AG04449 (cell line): ENCODE data around the gene ANKRD30B.
"Not testable (repeated sequence)": the region's sequence is repeated elsewhere in the genome, so short reads cannot be mapped to it uniquely, and the experiment has no call there.

Experiments used
- CTCF ChIA-PET: fragments of 350-600 bp; formaldehyde crosslinking; extraction: SDS; loops from one replicate; lab custom pipeline; 2021; ENCODE audit warnings: antibody characterized with exemption; lab: Yijun Ruan, JAX
- POLR2A ChIA-PET: fragments of 400-600, 350-600 bp; formaldehyde crosslinking; extraction: SDS; loops from one replicate; lab custom pipeline; 2020; ENCODE audit warnings: antibody characterized with exemption, inconsistent platforms; lab: Yijun Ruan, JAX
- DNase-seq: peaks from one replicate; pipeline ENCODE4 v3.0.0-alpha.2; 2010; ENCODE audit warnings: low read depth, low spot score
- H3K4me3 ChIP-seq: 2 replicates; pipeline ENCODE4 v1.5.1; 2011; ENCODE audit warnings: low read depth, mild to moderate bottlenecking, control low read depth, low read length
- TF ChIP-seq, protein P1 (sequence below): IDR thresholded peaks from one replicate; pipeline ENCODE4 v1.5.1; 2011; ENCODE audit warnings: mild to moderate bottlenecking, moderate library complexity, low read length, control low read depth, inconsistent platforms; ENCODE audit not compliant: insufficient read depth; ENCODE audit errors: missing control alignments

Gene ANKRD30B

GRCh38 chr18:14747513-14748474 is at the start of gene ANKRD30B:
Gene ANKRD30B, plus strand, starts transcription at chr18:14748172. Its CDS starts 248 bp downstream, at chr18:14748420.
- DNase-seq, result no peak
- H3K4me3 ChIP-seq, result no peak within 1 kb of the TSS
- ChIA-PET CTCF (no interaction called here), POLR2A (no interaction called here)
- TF ChIP-seq, protein P1, sequence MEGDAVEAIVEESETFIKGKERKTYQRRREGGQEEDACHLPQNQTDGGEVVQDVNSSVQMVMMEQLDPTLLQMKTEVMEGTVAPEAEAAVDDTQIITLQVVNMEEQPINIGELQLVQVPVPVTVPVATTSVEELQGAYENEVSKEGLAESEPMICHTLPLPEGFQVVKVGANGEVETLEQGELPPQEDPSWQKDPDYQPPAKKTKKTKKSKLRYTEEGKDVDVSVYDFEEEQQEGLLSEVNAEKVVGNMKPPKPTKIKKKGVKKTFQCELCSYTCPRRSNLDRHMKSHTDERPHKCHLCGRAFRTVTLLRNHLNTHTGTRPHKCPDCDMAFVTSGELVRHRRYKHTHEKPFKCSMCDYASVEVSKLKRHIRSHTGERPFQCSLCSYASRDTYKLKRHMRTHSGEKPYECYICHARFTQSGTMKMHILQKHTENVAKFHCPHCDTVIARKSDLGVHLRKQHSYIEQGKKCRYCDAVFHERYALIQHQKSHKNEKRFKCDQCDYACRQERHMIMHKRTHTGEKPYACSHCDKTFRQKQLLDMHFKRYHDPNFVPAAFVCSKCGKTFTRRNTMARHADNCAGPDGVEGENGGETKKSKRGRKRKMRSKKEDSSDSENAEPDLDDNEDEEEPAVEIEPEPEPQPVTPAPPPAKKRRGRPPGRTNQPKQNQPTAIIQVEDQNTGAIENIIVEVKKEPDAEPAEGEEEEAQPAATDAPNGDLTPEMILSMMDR, result no peak

DNA sequence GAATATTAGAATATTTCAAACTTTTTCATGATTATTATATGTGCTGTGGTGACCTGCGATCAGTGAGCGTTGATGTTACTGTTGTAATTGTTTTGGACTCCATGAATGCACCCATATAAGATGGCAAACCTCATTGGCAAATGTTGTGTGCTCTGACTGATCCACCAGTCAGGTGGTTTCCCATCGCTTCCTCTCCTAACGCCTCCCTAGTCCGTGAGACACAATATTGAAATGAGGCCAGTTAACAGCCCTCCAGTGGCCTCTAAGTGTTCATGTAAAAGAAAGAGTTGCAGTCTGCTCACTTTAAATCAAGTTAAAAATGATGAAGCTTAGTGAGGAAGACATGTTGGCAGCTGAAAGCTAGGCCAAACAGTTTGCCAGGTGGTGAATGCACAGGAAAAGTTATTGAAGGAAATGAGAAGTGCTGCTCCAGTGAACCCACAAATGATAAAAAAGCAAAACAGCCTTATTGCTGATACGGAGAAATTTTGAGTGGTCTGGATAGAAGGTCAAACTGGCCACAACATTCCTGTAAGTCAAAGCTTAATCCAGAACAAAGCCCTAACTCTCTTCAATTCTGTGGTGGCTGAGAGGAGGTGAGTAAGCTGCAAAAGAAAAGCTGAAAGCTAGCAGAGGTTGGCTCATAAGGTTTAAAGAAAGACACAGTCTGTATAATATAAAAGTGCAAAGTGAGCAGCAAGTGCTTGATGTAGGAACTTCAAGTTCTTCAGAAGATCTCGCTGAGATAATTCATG is 46.5 kb upstream of the ANKRD30B start:
- CTCF ChIA-PET, result not testable (repeated sequence)

DNA sequence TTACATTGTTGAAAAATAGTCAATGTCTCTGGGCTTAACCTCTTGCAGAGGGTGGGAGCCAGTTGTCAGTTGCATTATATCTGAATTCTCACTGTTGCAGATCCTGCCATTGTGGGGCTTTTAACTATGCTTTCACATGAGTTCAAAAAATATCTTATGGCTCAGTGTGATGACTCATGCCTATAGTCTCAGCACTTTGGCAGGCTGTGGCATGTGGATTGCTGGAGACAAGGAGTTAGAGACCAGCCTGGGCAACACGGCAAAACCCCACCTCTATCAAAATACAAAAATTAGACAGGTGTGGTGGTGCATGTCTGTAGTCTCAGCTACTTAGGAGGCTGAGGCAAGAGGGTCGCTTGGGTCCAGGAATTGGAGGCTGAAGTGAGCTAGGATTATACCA is 38.2 kb upstream of the ANKRD30B start:
- H3K4me3 ChIP-seq, DNase-seq, POLR2A ChIA-PET, CTCF ChIA-PET: not testable (repeated sequence)

More for the DNA sequence above, 46.5 kb upstream of the ANKRD30B start:
- POLR2A ChIA-PET, DNase-seq, H3K4me3 ChIP-seq: not testable (repeated sequence)

DNA sequence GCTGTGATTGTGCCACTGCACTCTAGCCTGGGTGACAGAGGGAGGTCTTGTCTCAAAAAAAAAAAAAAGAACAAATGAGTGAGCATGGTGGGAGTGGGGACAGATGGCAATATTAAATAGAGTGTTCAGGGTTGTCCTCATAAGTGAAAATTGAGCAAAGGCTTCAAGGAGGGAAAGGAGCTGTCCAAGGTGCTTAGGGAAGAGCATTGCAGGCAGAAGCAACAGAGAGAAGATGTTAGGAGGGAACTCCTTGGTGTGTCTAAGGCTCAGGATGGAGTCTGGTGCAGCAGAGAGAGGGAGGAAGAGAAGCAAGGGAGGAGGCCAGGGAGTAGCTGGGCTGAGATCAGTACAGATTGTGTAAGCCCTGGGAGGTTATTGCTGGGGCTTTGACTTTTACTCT is 26.4 kb upstream of the ANKRD30B start:
- H3K4me3 ChIP-seq, CTCF ChIA-PET, POLR2A ChIA-PET, DNase-seq: not testable (repeated sequence)

DNA sequence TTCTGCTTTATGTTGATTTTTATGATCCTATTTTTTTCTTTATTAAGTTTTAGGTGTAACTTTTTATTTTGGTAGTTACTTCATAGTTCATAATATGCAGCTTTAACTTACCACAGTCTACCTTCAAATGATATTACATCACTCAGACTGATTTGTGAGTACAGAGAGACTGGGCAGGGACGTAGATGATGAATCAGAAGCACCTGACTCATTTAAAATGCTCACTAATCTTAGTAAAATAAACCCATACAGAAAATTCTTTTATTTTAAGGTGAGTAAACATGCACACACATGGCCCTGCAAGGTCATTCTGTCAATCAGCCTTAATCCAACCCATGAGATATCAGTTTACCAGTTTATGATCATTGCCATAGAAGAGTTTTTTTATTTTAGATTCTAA is 8.9 kb upstream of the ANKRD30B start:
- H3K4me3 ChIP-seq, DNase-seq, POLR2A ChIA-PET, CTCF ChIA-PET: not testable (repeated sequence)

DNA sequence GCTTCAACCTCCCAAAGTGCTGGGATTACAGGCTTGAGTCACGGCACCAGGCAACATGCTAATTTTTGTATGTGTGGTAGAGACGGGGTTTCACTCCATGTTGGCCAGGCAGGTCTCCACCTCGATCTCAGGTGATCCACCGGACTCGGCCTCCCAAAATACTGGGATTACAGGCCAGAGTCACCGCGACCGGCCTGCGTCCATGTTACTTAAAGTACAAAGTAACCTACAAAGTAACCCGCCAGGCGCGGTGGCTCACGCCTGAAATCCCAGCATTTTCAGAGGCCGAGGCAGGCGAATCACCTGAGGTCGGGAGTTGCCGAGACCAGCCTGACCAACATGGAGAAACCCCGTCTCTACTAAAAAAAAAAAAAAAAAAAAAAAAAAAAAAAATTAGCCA is 1.1 kb upstream of the ANKRD30B start:
- no peak for DNase-seq
- POLR2A ChIA-PET, result no interaction called here
- CTCF ChIA-PET, result no interaction called here
- no peak overlapping the region for H3K4me3 ChIP-seq
- TF ChIP-seq, protein P1, result no peak

DNA sequence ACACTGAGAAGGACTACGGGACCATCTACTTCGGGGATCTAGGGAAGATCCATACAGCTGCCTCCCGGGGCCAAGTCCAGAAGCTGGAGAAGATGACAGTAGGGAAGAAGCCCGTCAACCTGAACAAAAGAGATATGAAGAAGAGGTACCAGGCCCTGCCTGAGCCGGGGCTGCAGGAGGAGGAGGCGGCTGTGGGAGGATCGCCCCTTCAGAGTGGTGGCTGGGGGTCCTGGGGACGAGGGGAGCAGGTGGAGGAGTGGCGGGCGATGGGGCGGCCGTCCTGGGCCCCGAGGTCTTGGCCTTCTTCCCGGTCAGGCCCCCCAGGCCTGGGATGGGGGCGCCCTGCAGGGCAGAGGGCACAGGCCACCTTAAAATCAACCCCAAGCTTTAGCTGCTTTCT is 524 bp downstream of the ANKRD30B start:
- no peak overlapping the region for H3K4me3 ChIP-seq
- DNase-seq, result no peak
- TF ChIP-seq, protein P1, result no peak
- POLR2A ChIA-PET, result no interaction called here
- CTCF ChIA-PET, result no interaction called here

- CTCF ChIA-PET, DNase-seq, H3K4me3 ChIP-seq, POLR2A ChIA-PET: not testable (repeated sequence)
These were observed 15.6 kb downstream of the ANKRD30B start for GRCh38 chr18:14763566-14763965.
